Activated T-helper 17 cell treated with anti-CD3 and anti-CD28 coated beads, Interleukin-2, amount 50 U/mL, for 72 hours (primary cell): ENCODE results near the gene B3GNT5. TPM values are rescaled to one million over a fixed set of nuclear protein-coding genes. Genes with fewer than 3 reads are reported as not detected.

ENCODE experiments used
- ATAC-seq: fragments of 150-1000 bp; cut with Tn5 transposase; replicated peaks from 2 replicates; pipeline ENCODE4 v1.10.0; 2021; ENCODE audit warnings: mild to moderate bottlenecking, moderate library complexity
- H3K27ac Mint-ChIP-seq: one replicate; pipeline ENCODE4 v1.8.0; 2022; ENCODE audit warnings: mixed read lengths
- H3K27me3 Mint-ChIP-seq: one replicate; pipeline ENCODE4 v1.8.0; 2022; ENCODE audit warnings: mixed read lengths
- H3K36me3 Mint-ChIP-seq: one replicate; pipeline ENCODE4 v1.8.0; 2022; ENCODE audit warnings: low read depth, mild to moderate bottlenecking, mixed read lengths
- H3K4me1 Mint-ChIP-seq: one replicate; pipeline ENCODE4 v1.8.0; 2022; ENCODE audit warnings: mixed read lengths
- H3K4me3 Mint-ChIP-seq: one replicate; pipeline ENCODE4 v1.8.0; 2022; ENCODE audit warnings: mild to moderate bottlenecking, mixed read lengths
- H3K9me3 Mint-ChIP-seq: one replicate; pipeline ENCODE4 v1.8.0; 2022; ENCODE audit warnings: mixed read lengths
- total RNA-seq, 2 donors: library from RNA; stranded (reverse); gene quantifications; one replicate each; pipeline ENCODE4 v1.2.3, GENCODE V29; 2022

B3GNT5 gene
- total RNA-seq, 2 donors from 2014 or later = 1.4 to 7.1 TPM

GRCh38 chr3:183319371-183319770 lies 66.3 kb downstream of the B3GNT5 start:
- Mint-ChIP-seq H3K27ac (peak overlapping the region; percentile 6), H3K4me3 (no peak overlapping the region), H3K9me3 (no peaks in the 10 kb centered on the region), H3K27me3 (no peaks in the 10 kb centered on the region), H3K36me3 (peaks cover 47% of the 10 kb centered on the region), H3K4me1 (peaks cover 13% of the 10 kb centered on the region)
- no peak for ATAC-seq

Other genes starting within 250 kb of the B3GNT5 start
- gene MCCC1, start 153.8 kb upstream of the B3GNT5 start, total RNA-seq = 10 to 100 TPM; 30.7 to 30.9 TPM
- gene LAMP3, start 90.5 kb upstream of the B3GNT5 start, total RNA-seq = 1 to 10 TPM; 2.9 to 4.8 TPM
- gene MCF2L2, start 175.4 kb downstream of the B3GNT5 start, total RNA-seq = 1 to 10 TPM; 9.0 to 10.0 TPM